ENCODE data around the gene ULK3.

Gene ULK3

GRCh38 chr15:74789741-74790079, 53.2 kb downstream of the ULK3 start:
- no peak for TF ChIP-seq CTCF (conservative IDR thresholded peaks at IDR 0.05; ENCODE audit: low read depth, low read length)
- DNase-seq (ENCODE audit: low read depth), result no peak
- no peak overlapping the region for H3K4me3 ChIP-seq (ENCODE audit: low read depth, low read length)

GRCh38 chr15:74789171-74789631, 53.8 kb downstream of the ULK3 start:
- H3K4me3 ChIP-seq (ENCODE audit: low read depth, low read length), result no peak overlapping the region
- DNase-seq (ENCODE audit: low read depth), result no peak
- no peak for TF ChIP-seq CTCF (conservative IDR thresholded peaks at IDR 0.05; ENCODE audit: low read depth, low read length)

GRCh38 chr15:74788683-74789151, 54.2 kb downstream of the ULK3 start:
- H3K4me3 ChIP-seq (ENCODE audit: low read depth, low read length), result no peak overlapping the region
- TF ChIP-seq CTCF (conservative IDR thresholded peaks at IDR 0.05; ENCODE audit: low read depth, low read length), result no peak
- no peak for DNase-seq (ENCODE audit: low read depth)

GRCh38 chr15:74788042-74788682, 54.8 kb downstream of the ULK3 start:
- TF ChIP-seq CTCF (conservative IDR thresholded peaks at IDR 0.05; ENCODE audit: low read depth, low read length), result no peak
- no peak for DNase-seq (ENCODE audit: low read depth)
- H3K4me3 ChIP-seq (ENCODE audit: low read depth, low read length), result no peak overlapping the region

GRCh38 chr15:74787251-74788041, 55.5 kb downstream of the ULK3 start:
- H3K4me3 ChIP-seq (ENCODE audit: low read depth, low read length), result no peak overlapping the region
- peak; percentile 87 for TF ChIP-seq CTCF (conservative IDR thresholded peaks at IDR 0.05; ENCODE audit: low read depth, low read length)
- peak; percentile 92 for DNase-seq (ENCODE audit: low read depth)

- no peak for DNase-seq (ENCODE audit: low read depth)
- H3K4me3 ChIP-seq (ENCODE audit: low read depth, low read length), result no peak overlapping the region
- TF ChIP-seq CTCF (conservative IDR thresholded peaks at IDR 0.05; ENCODE audit: low read depth, low read length), result no peak
These were observed 56.3 kb downstream of the ULK3 start for GRCh38 chr15:74786551-74787165.

Measured in choroid plexus epithelial cell (primary cell).